Astrocyte (in vitro differentiated cells and primary cell): Measurements from ENCODE around the gene VSNL1. TPM values are rescaled to one million over a fixed set of nuclear protein-coding genes. Genes with fewer than 3 reads are reported as not detected.

Source experiments
- DNase-seq: peaks from one replicate; pipeline ENCODE4 v3.0.0-alpha.2; 2010; ENCODE audit warnings: low read depth
- FAIRE-seq: peaks from 2 replicates; lab custom pipeline; 2011; peaks lifted over from hg19 to GRCh38; lab: Jason Lieb, UNC
- H2AFZ ChIP-seq: 2 replicates; pipeline ENCODE4 v1.6.0; 2012; ENCODE audit warnings: low read depth, low read length, inconsistent platforms
- H3K27ac ChIP-seq: 2 replicates; pipeline ENCODE4 v1.5.1; 2011; ENCODE audit warnings: low read depth, low read length, inconsistent platforms
- H3K27me3 ChIP-seq: 2 replicates; pipeline ENCODE4 v1.6.0; 2011; ENCODE audit warnings: low read length, inconsistent platforms; ENCODE audit not compliant: insufficient read depth
- H3K36me3 ChIP-seq: 2 replicates; pipeline ENCODE4 v1.5.1; 2011; ENCODE audit warnings: low read length, inconsistent platforms; ENCODE audit not compliant: insufficient read depth
- H3K4me1 ChIP-seq: 2 replicates; pipeline ENCODE4 v1.5.1; 2011; ENCODE audit warnings: low read length, inconsistent platforms; ENCODE audit not compliant: insufficient read depth
- H3K4me2 ChIP-seq: 2 replicates; pipeline ENCODE4 v1.6.0; 2012; ENCODE audit warnings: low read length, inconsistent platforms
- H3K4me3 ChIP-seq: 2 replicates; pipeline ENCODE4 v1.5.1; 2011; ENCODE audit warnings: low read depth, mild to moderate bottlenecking, low read length, inconsistent platforms; ENCODE audit not compliant: insufficient read depth
- H3K79me2 ChIP-seq: 2 replicates; pipeline ENCODE4 v1.6.0; 2012; ENCODE audit warnings: mild to moderate bottlenecking, low read length, inconsistent platforms; ENCODE audit not compliant: insufficient read depth
- H3K9ac ChIP-seq: 2 replicates; pipeline ENCODE4 v1.6.0; 2012; ENCODE audit warnings: mild to moderate bottlenecking, low read length, inconsistent platforms
- H3K9me3 ChIP-seq: 2 replicates; pipeline ENCODE4 v1.5.1; 2012; ENCODE audit warnings: low read depth, mild to moderate bottlenecking, low read length, inconsistent platforms; ENCODE audit not compliant: insufficient read depth
- H4K20me1 ChIP-seq: 2 replicates; pipeline ENCODE4 v1.6.0; 2012; ENCODE audit warnings: low read length, inconsistent platforms; ENCODE audit not compliant: insufficient read depth
- H3K27ac Mint-ChIP-seq: one replicate; pipeline ENCODE4 v1.8.0; 2021; ENCODE audit warnings: mild to moderate bottlenecking, mixed read lengths; ENCODE audit not compliant: unreplicated experiment
- H3K27me3 Mint-ChIP-seq: one replicate; pipeline ENCODE4 v1.8.0; 2021; ENCODE audit warnings: low read depth, mixed read lengths; ENCODE audit not compliant: unreplicated experiment
- H3K36me3 Mint-ChIP-seq: one replicate; pipeline ENCODE4 v1.8.0; 2021; ENCODE audit warnings: low read depth, mixed read lengths; ENCODE audit not compliant: unreplicated experiment
- H3K4me1 Mint-ChIP-seq: one replicate; pipeline ENCODE4 v1.8.0; 2021; ENCODE audit warnings: low read depth, mixed read lengths; ENCODE audit not compliant: unreplicated experiment
- H3K4me3 Mint-ChIP-seq: one replicate; pipeline ENCODE4 v1.8.0; 2021; ENCODE audit warnings: mild to moderate bottlenecking, moderate library complexity, mixed read lengths; ENCODE audit not compliant: unreplicated experiment
- H3K9me3 Mint-ChIP-seq: one replicate; pipeline ENCODE4 v1.8.0; 2021; ENCODE audit warnings: mild to moderate bottlenecking, mixed read lengths; ENCODE audit not compliant: unreplicated experiment
- CTCF ChIP-seq: IDR thresholded peaks from 2 replicates; pipeline ENCODE4 v1.5.1; 2011; ENCODE audit warnings: low read depth, mild to moderate bottlenecking, inconsistent platforms, low read length, moderate library complexity; ENCODE audit not compliant: insufficient read depth
- EZH2 ChIP-seq: IDR thresholded peaks from 2 replicates; pipeline ENCODE4 v1.6.1; 2012; ENCODE audit warnings: mild to moderate bottlenecking, low read length, inconsistent platforms; ENCODE audit not compliant: insufficient read depth
- total RNA-seq: library from RNA; stranded (reverse); gene quantifications from 2 replicates; pipeline ENCODE4 v1.2.1, GENCODE V29; 2021

VSNL1 gene
- total RNA-seq, 1 donor from 2014 or later, result 0.61 TPM

GRCh38 chr2:17545680-17546613 lies 5.5 kb downstream of the VSNL1 start:
- no peak for DNase-seq
- TF ChIP-seq EZH2 (no peak), CTCF (no peak)
- Histone ChIP-seq H3K4me1 (peaks cover 19% of the 10 kb centered on the region), H2AFZ (no peak overlapping the region), H3K27ac (no peak overlapping the region), H3K4me2 (no peak overlapping the region), H3K9ac (no peak overlapping the region), H3K9me3 (no peaks in the 10 kb centered on the region), H3K36me3 (no peaks in the 10 kb centered on the region), H3K4me3 (no peak overlapping the region), H3K79me2 (no peaks in the 10 kb centered on the region), H4K20me1 (no peaks in the 10 kb centered on the region), H3K27me3 (no peaks in the 10 kb centered on the region)
- H3K36me3 Mint-ChIP-seq, result no peaks in the 10 kb centered on the region
- peaks cover 15% of the 10 kb centered on the region for H3K4me1 Mint-ChIP-seq
- peaks cover 12% of the 10 kb centered on the region for H3K27me3 Mint-ChIP-seq
- H3K4me3 Mint-ChIP-seq, result no peak overlapping the region
- no peaks in the 10 kb centered on the region for H3K9me3 Mint-ChIP-seq
- no peak overlapping the region for H3K27ac Mint-ChIP-seq
- no peak for FAIRE-seq

GRCh38 chr2:17547237-17547636 lies 6.7 kb downstream of the VSNL1 start:
- no peaks in the 10 kb centered on the region for H3K79me2 ChIP-seq
- Mint-ChIP-seq H3K4me1 (peaks cover 10% of the 10 kb centered on the region), H3K27ac (no peak overlapping the region), H3K4me3 (no peak overlapping the region), H3K27me3 (peaks cover 8% of the 10 kb centered on the region), H3K9me3 (no peaks in the 10 kb centered on the region), H3K36me3 (no peaks in the 10 kb centered on the region)
- peaks cover 12% of the 10 kb centered on the region for H3K4me1 ChIP-seq
- no peaks in the 10 kb centered on the region for H3K27me3 ChIP-seq
- no peaks in the 10 kb centered on the region for H3K9me3 ChIP-seq
- H3K27ac ChIP-seq, result no peak overlapping the region
- H4K20me1 ChIP-seq, result no peaks in the 10 kb centered on the region
- TF ChIP-seq CTCF (no peak), EZH2 (no peak)
- H3K4me3 ChIP-seq, result no peak overlapping the region
- no peaks in the 10 kb centered on the region for H3K36me3 ChIP-seq
- H3K4me2 ChIP-seq, result no peak overlapping the region
- H3K9ac ChIP-seq, result no peak overlapping the region
- DNase-seq, result no peak
- H2AFZ ChIP-seq, result no peak overlapping the region
- FAIRE-seq, result no peak

- H3K4me2 ChIP-seq, result no peak overlapping the region
- H3K36me3 ChIP-seq, result no peaks in the 10 kb centered on the region
- H3K4me1 ChIP-seq, result peaks cover 12% of the 10 kb centered on the region
- H4K20me1 ChIP-seq, result no peaks in the 10 kb centered on the region
- no peak for DNase-seq
- H3K4me3 Mint-ChIP-seq, result no peak overlapping the region
- no peak overlapping the region for H2AFZ ChIP-seq
- no peaks in the 10 kb centered on the region for H3K9me3 Mint-ChIP-seq
- no peaks in the 10 kb centered on the region for H3K9me3 ChIP-seq
- TF ChIP-seq CTCF (no peak), EZH2 (no peak)
- no peak for FAIRE-seq
- no peak overlapping the region for H3K9ac ChIP-seq
- no peak overlapping the region for H3K27ac Mint-ChIP-seq
- H3K4me3 ChIP-seq, result no peak overlapping the region
- peaks cover 10% of the 10 kb centered on the region for H3K4me1 Mint-ChIP-seq
- H3K27me3 ChIP-seq, result no peaks in the 10 kb centered on the region
- H3K27me3 Mint-ChIP-seq, result peaks cover 5% of the 10 kb centered on the region
- no peaks in the 10 kb centered on the region for H3K36me3 Mint-ChIP-seq
- H3K79me2 ChIP-seq, result no peaks in the 10 kb centered on the region
- H3K27ac ChIP-seq, result no peak overlapping the region
These were observed 7.2 kb downstream of the VSNL1 start for GRCh38 chr2:17547737-17548136.
